H1 (cell line): ENCODE results near the gene VIPR1. TPM values are rescaled to one million over a fixed set of nuclear protein-coding genes. Genes with fewer than 3 reads are reported as not detected.
A peak's percentile ranks its signal among the peaks of the same experiment; 100 is the strongest.

Experiments used
- CTCF ChIA-PET: fragments of 300-600 bp; sonication (Branson Sonifier 250); formaldehyde crosslinking; loops from one replicate; lab custom pipeline; 2021; ENCODE audit not compliant: partially characterized antibody; lab: Charles Lee
- POLR2A ChIA-PET: fragments of 300-600 bp; sonication (Branson Sonifier 250); formaldehyde crosslinking; loops from one replicate; lab custom pipeline; 2021; ENCODE audit warnings: inconsistent platforms; ENCODE audit not compliant: partially characterized antibody; lab: Charles Lee
- DNase-seq, 2 experiments: peaks; one replicate each; pipeline versions ENCODE4 v3.0.0 to v3.0.0-alpha.2; 2010 to 2022; ENCODE audit warnings: low spot score in 2 of 2, low read depth in 1 of 2, mixed read lengths in 1 of 2
- FAIRE-seq: peaks from 2 replicates; lab custom pipeline; 2011; peaks lifted over from hg19 to GRCh38; lab: Jason Lieb, UNC
- H2AFZ ChIP-seq: 2 replicates; pipeline ENCODE4 v1.8.1; 2012; ENCODE audit warnings: low read length, inconsistent platforms
- H2AK5ac ChIP-seq: 2 replicates; pipeline ENCODE4 v1.6.1; 2013; ENCODE audit warnings: low read depth, low read length
- H2BK120ac ChIP-seq: replicated peaks from 2 replicates; pipeline ENCODE3; 2013; ENCODE audit warnings: low read depth, low read length, inconsistent platforms
- H2BK12ac ChIP-seq: 2 replicates; pipeline ENCODE4 v1.6.1; 2013; ENCODE audit warnings: low read depth, low read length
- H2BK15ac ChIP-seq: 2 replicates; pipeline ENCODE4 v1.6.1; 2013; ENCODE audit warnings: low read length
- H2BK20ac ChIP-seq: 2 replicates; pipeline ENCODE4 v1.6.1; 2013; ENCODE audit warnings: low read length
- H2BK5ac ChIP-seq: 2 replicates; pipeline ENCODE4 v1.6.1; 2013; ENCODE audit warnings: low read depth, low read length
- H3K14ac ChIP-seq: 2 replicates; pipeline ENCODE4 v1.6.1; 2013; ENCODE audit warnings: inconsistent platforms; ENCODE audit not compliant: insufficient read length
- H3K18ac ChIP-seq: 2 replicates; pipeline ENCODE4 v1.6.1; 2013; ENCODE audit warnings: low read length; ENCODE audit errors: extremely low read depth
- H3K23ac ChIP-seq: 2 replicates; pipeline ENCODE4 v1.6.1; 2013; ENCODE audit warnings: inconsistent platforms; ENCODE audit not compliant: insufficient read length
- H3K23me2 ChIP-seq: 2 replicates; pipeline ENCODE4 v1.6.1; 2013; ENCODE audit warnings: low read depth, low read length
- H3K27ac ChIP-seq: 2 replicates; pipeline ENCODE4 v1.6.1; 2011; ENCODE audit warnings: low read depth, low read length, inconsistent platforms
- H3K27me3 ChIP-seq, 4 experiments: replicated peaks in 1 of 4; 1 replicate in 1 of 4; 2 replicates in 3 of 4; pipeline versions ENCODE4 v1.6.1 to v1.8.1; 2011 to 2013; ENCODE audit warnings: low read length in 3 of 4, mild to moderate bottlenecking in 3 of 4, inconsistent platforms in 2 of 4, mixed read lengths in 2 of 4, moderate library complexity in 1 of 4; ENCODE audit not compliant: control insufficient read depth in 3 of 4, insufficient read depth in 3 of 4; ENCODE audit errors: extremely low read depth in 1 of 4
- H3K36me3 ChIP-seq, 4 experiments: 2 replicates each; pipeline versions ENCODE4 v1.6.1 to v1.8.1; 2011 to 2013; ENCODE audit warnings: mild to moderate bottlenecking in 4 of 4, low read length in 3 of 4, moderate library complexity in 2 of 4, control low read depth in 1 of 4, inconsistent platforms in 1 of 4; ENCODE audit not compliant: insufficient read depth in 4 of 4, control insufficient read depth in 2 of 4
- H3K4ac ChIP-seq: replicated peaks from 2 replicates; pipeline ENCODE3; 2013; ENCODE audit warnings: low read length, low read depth, mixed read lengths, inconsistent platforms; ENCODE audit not compliant: insufficient read length
- H3K4me1 ChIP-seq, 4 experiments: replicated peaks in 1 of 4; 1 replicate in 1 of 4; 2 replicates in 3 of 4; pipeline versions ENCODE4 v1.6.1 to v1.8.1; 2011 to 2013; ENCODE audit warnings: low read length in 3 of 4, inconsistent platforms in 2 of 4, mixed read lengths in 1 of 4; ENCODE audit not compliant: insufficient read depth in 4 of 4, control insufficient read depth in 3 of 4
- H3K4me2 ChIP-seq, 2 experiments: 2 replicates each; pipeline versions ENCODE4 v1.6.1 to v1.8.1; 2011 to 2013; ENCODE audit warnings: low read depth in 2 of 2, low read length in 2 of 2, control low read depth in 1 of 2, inconsistent platforms in 1 of 2, mild to moderate bottlenecking in 1 of 2; ENCODE audit not compliant: insufficient read depth in 1 of 2
- H3K4me3 ChIP-seq, 4 experiments: fragments of 200-600, 300-600 bp in 1 of 4; sonication (generic), shearing (Covaris generic), sonication (Bioruptor Twin) in 1 of 4; 2 replicates each; pipeline versions ENCODE4 v1.5.1 to v1.8.1; 2011 to 2016; ENCODE audit warnings: low read length in 4 of 4, low read depth in 3 of 4, control low read depth in 2 of 4, inconsistent platforms in 2 of 4, mild to moderate bottlenecking in 2 of 4, mixed read lengths in 1 of 4, moderate library complexity in 1 of 4; ENCODE audit not compliant: insufficient read depth in 2 of 4; ENCODE audit errors: extremely low read depth in 1 of 4
- H3K56ac ChIP-seq: replicated peaks from 2 replicates; pipeline ENCODE3; 2013; ENCODE audit warnings: low read depth, mild to moderate bottlenecking, mixed read lengths, low read length, inconsistent platforms; ENCODE audit not compliant: insufficient read length
- H3K79me1 ChIP-seq: 2 replicates; pipeline ENCODE4 v1.6.1; 2013; ENCODE audit warnings: low read depth, low read length, control low read depth
- H3K79me2 ChIP-seq, 2 experiments: 2 replicates each; pipeline versions ENCODE4 v1.6.1 to v1.8.1; 2012 to 2013; ENCODE audit warnings: low read length in 2 of 2, mild to moderate bottlenecking in 2 of 2, inconsistent platforms in 1 of 2; ENCODE audit not compliant: insufficient read depth in 2 of 2, control insufficient read depth in 1 of 2
- H3K9ac ChIP-seq, 4 experiments: replicated peaks in 1 of 4; 1 replicate in 1 of 4; 2 replicates in 3 of 4; pipeline versions ENCODE4 v1.6.1 to v1.8.1; 2011 to 2013; ENCODE audit warnings: low read depth in 3 of 4, low read length in 3 of 4, control low read depth in 2 of 4, mild to moderate bottlenecking in 2 of 4, moderate library complexity in 2 of 4, inconsistent platforms in 1 of 4; ENCODE audit errors: extremely low read depth in 1 of 4
- H3K9me3 ChIP-seq, 2 experiments: 2 replicates each; pipeline versions ENCODE4 v1.6.1 to v1.8.1; 2012 to 2013; ENCODE audit warnings: mild to moderate bottlenecking in 2 of 2, moderate library complexity in 2 of 2, control low read depth in 1 of 2, inconsistent platforms in 1 of 2, low read depth in 1 of 2, low read length in 1 of 2, mixed read lengths in 1 of 2; ENCODE audit not compliant: insufficient read depth in 2 of 2
- H4K20me1 ChIP-seq, 2 experiments: replicated peaks in 1 of 2; 2 replicates each; pipeline versions ENCODE3 to v1.8.1; 2011 to 2013; ENCODE audit warnings: inconsistent platforms in 2 of 2, low read length in 2 of 2, mild to moderate bottlenecking in 1 of 2; ENCODE audit not compliant: insufficient read depth in 2 of 2, control insufficient read depth in 1 of 2
- H4K5ac ChIP-seq: 2 replicates; pipeline ENCODE4 v1.6.1; 2013; ENCODE audit warnings: low read length, low read depth, mixed read lengths, inconsistent platforms; ENCODE audit not compliant: insufficient read length
- H4K8ac ChIP-seq: 2 replicates; pipeline ENCODE4 v1.8.0; 2013; ENCODE audit warnings: mild to moderate bottlenecking, moderate library complexity, low read length, inconsistent platforms; ENCODE audit not compliant: insufficient read depth; ENCODE audit errors: extremely low read depth
- H4K91ac ChIP-seq: replicated peaks from 2 replicates; pipeline ENCODE3; 2013; ENCODE audit warnings: low read length, mixed read lengths, inconsistent platforms; ENCODE audit not compliant: insufficient read length
- GTF2F1 ChIP-seq: IDR thresholded peaks from 2 replicates; pipeline ENCODE4 v1.6.1; 2012; ENCODE audit warnings: low read depth, low read length, improper control_type of control experiment, borderline replicate concordance
- SRF ChIP-seq: IDR thresholded peaks from 2 replicates; pipeline ENCODE4 v1.6.1; 2011; ENCODE audit warnings: mild to moderate bottlenecking, low read depth, low read length, moderate library complexity
- WGBS, 2 experiments: shearing (Covaris generic) in 1 of 2; methylation state at CpG; one replicate each; pipeline versions ENCODE4 v1.1.6 to v1.1.7; 2013 to 2015; ENCODE audit warnings: low lambda C conversion rate in 2 of 2, mixed read lengths in 2 of 2, inconsistent platforms in 1 of 2, low coverage in 1 of 2, missing lambda C conversion rate in 1 of 2; ENCODE audit not compliant: insufficient replicate concordance in 2 of 2, insufficient coverage in 1 of 2, insufficient read length in 1 of 2; ENCODE audit errors: extremely low coverage in 1 of 2, missing lambda C conversion rate in 1 of 2; 5-methylcytosine and 5-hydroxymethylcytosine counted together
- polyA plus RNA-seq, 7 experiments: library from polyadenylated mRNA; depleted of rRNA in 3 of 7; stranded (reverse) in 5 of 7; unstranded in 2 of 7; fragments of >200 nt in 5 of 7; fragments of 200-250 nt in 2 of 7; gene quantifications; 1 replicate in 5 of 7; 2 replicates in 1 of 7; 4 replicates in 1 of 7; pipeline versions ENCODE4 v1.2.1 to v1.2.3, GENCODE V29; 2011 to 2013; ENCODE audit warnings: missing spikeins in 2 of 7, mixed read lengths in 2 of 7
- total RNA-seq: library from RNA; stranded (reverse); fragmentation: NEBNext Ultra II Directional; extraction: Animal tissue kit (Norgen Biotek cat#: 25700); gene quantifications from 2 replicates; pipeline ENCODE4 v1.2.1, GENCODE V29; 2021

VIPR1 gene
- total and polyA plus RNA-seq, 2 of the 8 experiments (the other 6 are each of a cell fraction or from before 2014, with no cell fraction given), result 7.8 to 10.1 TPM

DNA sequence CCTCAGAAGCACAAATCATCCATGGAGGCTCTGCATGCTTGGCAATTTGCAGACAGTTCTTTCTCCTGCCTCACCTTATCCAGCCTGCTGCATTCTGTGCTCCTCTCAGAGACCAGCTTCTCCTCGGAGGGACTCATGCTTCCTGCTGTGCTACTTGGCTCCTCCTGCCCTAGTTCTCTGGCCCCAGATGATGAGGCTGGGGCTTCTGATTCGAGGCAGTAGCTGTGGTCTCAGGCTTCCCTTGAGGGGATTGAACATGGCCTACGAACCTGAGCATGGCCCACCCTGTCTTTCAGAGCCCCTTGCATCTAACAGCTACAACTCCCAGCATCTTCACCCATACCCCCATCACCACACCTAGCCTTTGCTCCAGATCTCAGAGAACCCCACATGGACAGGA is 6.7 kb downstream of the VIPR1 start:
- Histone ChIP-seq H4K8ac (no peak overlapping the region), H3K18ac (no peak overlapping the region), H2BK120ac (no peak overlapping the region), H3K79me2 (no peaks in the 10 kb centered on the region), H3K36me3 (no peaks in the 10 kb centered on the region; a peak in 1 of 8 replicates), H3K9ac (no peak overlapping the region), H2BK5ac (no peak overlapping the region), H3K23me2 (no peaks in the 10 kb centered on the region), H3K4me3 (no peak overlapping the region), H3K79me1 (no peaks in the 10 kb centered on the region), H3K14ac (no peak overlapping the region), H3K27ac (no peak overlapping the region), H3K56ac (no peak overlapping the region), H3K4me2 (no peak overlapping the region), H2BK20ac (no peak overlapping the region), H3K9me3 (no peaks in the 10 kb centered on the region), H3K4ac (no peak overlapping the region), H4K20me1 (no peaks in the 10 kb centered on the region), H4K91ac (no peak overlapping the region), H2AFZ (no peak overlapping the region), H3K27me3 (no peaks in the 10 kb centered on the region), H4K5ac (no peak overlapping the region), H3K4me1 (peaks cover 0 to 5% (median 0%) of the 10 kb centered on the region in 4 experiments; a peak in 2 of 7 replicates), H2BK15ac (no peak overlapping the region), H3K23ac (no peak overlapping the region), H2AK5ac (0 out of 2 replicates have a peak overlapping the region, but pooled peaks have one; percentile 1), H2BK12ac (no peak overlapping the region; the same call in none of the 2 replicates)
- POLR2A ChIA-PET, result interaction anchor here (1.5 kb wide), 1 partner anchor 8 kb away, joined by 4 read pairs; no protein-coding TSS in a partner anchor
- CTCF ChIA-PET, result interaction anchor here (0.6 to 23.3 kb wide), 10 partner anchors 9 to 330 kb away, joined by 3 to 458 read pairs (median 4); no protein-coding TSS in a partner anchor
- no peak for FAIRE-seq
- DNase-seq, result no peak
- 84% methylated on average over 3 of the region's 3 CpGs; no CpG with 5 or more reads in 1 of the 2 experiments for WGBS, 2 experiments
- TF ChIP-seq GTF2F1 (no peak), SRF (no peak)
